ENCODE results near the gene CDH2.
A peak's percentile ranks its signal among the peaks of the same experiment; 100 is the strongest.

Gene CDH2

DNA sequence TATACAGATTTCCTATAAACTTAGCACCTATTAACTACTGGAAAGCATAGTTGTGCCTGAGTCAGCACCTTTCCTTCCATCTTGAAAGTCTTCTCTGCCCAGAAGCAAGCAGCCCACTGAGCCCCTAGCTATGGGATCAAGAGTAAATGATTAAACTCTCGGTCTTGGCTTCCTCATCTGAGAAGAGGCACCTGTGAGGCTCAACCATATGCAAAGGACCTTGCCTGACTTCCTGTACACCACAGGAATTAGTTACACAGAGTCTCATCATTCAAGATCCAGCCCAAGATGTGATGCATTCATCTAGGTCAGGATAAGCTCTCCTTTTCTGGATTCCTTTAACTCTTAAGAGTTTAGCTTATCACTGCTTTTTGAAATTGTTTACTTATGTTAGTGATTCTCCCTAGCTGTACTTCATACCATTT lies 96.0 kb downstream of the CDH2 start:
- DNase-seq = no peak

DNA sequence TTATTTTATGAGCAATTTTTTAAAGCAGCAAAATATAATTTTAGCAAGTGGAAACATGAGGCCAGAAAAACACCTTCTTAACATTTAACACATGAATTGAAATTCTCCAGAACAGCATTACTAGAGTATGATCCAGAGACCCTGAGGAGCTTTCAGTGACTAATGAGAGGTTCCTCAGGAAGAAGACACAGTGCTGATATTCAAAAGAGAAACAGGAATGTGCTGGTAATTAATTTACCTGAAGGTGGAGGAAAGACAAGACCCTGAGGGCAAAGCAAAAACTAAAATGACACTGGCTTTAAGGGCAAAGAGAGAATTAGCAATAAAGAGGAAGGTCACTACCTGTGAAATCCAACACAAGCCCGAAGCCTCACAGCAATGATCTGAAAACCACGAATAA lies 97.0 kb downstream of the CDH2 start:
- no peak for DNase-seq

DNA sequence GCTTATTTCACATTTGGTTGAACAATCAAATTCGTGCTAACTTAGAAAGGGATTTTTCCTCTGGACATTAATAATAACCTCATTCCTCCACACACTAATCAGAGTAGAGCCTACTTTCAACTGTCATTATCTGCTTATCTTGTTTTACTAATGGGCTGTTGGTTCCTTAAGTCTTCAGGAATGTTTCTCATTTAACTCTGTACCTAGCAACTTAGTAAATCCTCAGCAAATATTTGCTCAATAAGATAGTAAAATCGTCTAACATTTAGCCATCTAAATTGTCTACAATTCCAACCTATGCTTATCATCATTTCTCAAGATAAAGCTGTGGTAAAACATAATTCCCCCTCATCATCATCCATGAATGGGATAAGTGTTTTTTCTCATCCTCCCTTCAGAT lies 98.1 kb downstream of the CDH2 start:
- no peak for DNase-seq

DNA sequence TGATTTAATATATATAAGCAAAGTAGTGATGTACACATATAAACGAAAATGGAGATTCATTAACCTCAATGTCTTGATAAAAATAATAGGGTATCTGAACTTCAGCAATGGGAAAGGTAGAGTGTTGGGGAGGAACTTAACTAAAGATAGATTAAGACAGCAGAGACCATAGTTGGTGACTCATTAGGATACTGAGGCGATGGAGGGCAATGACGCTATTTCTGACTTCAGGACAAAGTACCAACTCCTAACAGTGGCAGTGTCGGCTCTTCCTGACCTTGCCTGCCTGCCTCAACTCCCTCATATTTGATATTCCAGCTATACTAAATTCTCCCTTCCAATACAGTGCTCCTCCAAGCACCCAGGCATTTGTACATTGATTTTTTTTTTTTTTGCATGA lies 98.6 kb downstream of the CDH2 start:
- DNase-seq = no peak

DNA sequence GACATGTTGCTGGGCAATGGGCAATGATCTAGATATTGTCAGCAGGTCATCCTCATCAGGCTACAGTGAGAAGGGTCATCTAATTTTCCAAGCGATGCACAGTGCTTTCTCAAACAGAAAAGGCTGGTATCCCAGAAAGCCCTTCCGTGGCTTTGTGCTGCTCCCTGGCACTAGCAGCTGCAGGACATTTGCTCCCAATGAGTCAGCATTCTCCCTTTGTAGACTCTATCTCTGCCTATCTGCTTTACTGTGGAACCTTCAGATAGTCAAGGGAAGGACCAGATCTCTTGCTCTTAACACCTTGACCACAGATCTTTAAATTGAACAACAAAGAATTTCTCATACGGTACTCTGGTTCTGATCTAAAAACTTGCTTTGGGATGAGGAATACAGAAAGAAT lies 101.4 kb downstream of the CDH2 start:
- no peak for DNase-seq

- no peak for DNase-seq
Measured at GRCh38 chr18:28074076-28074475, 102.9 kb downstream of the CDH2 start.

DNA sequence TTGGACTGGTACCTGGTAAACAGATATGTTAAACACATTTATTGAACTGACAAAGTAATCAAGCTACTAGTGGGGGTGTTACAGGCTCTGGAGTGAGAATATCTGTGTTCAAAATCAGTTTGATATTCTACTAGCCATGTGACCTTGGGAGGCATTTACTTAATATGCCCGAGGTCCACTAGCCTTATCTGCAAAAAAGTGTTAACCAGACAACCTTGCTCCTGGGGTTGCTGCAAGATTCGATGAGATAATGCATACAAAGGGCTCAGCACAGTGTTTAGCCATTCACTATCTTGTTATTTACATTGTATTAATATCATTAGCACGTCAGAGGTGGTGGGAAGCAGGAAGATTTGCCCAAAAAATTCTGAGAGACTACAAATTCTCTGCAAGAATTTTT lies 103.3 kb downstream of the CDH2 start:
- no peak for DNase-seq

GRCh38 chr18:28071199-28071598 lies 105.7 kb downstream of the CDH2 start:
- DNase-seq = peak; percentile 18

- DNase-seq = no peak
Measured at GRCh38 chr18:28068207-28068606, 108.7 kb downstream of the CDH2 start.

DNA sequence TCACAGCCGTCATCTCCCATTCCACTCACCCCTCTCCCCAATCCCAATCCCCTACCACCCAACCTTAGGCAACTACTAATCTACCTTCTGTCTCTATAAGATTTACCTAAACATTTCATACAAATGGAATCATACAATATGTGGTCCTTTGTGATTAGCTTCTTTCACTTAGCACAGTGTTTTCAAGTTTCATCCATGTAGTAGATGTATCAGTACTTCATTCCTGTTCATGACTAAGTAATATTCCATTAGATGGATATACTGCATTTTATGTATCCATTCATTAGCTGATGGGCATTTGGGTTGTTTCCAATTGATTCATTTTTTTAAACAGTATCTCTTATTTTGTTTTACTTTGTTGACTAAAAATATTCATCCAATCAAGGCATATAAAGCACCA lies 109.6 kb downstream of the CDH2 start:
- DNase-seq = no peak

DNA sequence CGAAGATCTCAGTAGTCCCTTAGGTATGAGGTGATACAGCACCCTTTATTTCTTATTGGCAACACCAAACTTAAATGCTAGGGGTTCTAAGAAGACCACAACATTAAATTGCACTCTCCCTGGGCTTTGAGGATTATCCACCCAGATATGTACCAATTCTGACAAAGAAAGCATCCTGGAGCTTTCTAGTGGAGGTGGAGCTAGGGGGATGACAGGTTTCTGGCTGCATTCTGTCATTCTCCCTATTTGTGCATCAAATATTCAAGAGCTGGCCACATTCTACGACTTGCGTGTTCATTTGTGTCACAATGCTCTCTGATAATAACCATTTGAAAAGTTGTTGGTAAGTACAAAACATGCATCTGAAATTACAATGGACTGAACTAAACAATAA lies 111.1 kb downstream of the CDH2 start:
- no peak for DNase-seq

DNA sequence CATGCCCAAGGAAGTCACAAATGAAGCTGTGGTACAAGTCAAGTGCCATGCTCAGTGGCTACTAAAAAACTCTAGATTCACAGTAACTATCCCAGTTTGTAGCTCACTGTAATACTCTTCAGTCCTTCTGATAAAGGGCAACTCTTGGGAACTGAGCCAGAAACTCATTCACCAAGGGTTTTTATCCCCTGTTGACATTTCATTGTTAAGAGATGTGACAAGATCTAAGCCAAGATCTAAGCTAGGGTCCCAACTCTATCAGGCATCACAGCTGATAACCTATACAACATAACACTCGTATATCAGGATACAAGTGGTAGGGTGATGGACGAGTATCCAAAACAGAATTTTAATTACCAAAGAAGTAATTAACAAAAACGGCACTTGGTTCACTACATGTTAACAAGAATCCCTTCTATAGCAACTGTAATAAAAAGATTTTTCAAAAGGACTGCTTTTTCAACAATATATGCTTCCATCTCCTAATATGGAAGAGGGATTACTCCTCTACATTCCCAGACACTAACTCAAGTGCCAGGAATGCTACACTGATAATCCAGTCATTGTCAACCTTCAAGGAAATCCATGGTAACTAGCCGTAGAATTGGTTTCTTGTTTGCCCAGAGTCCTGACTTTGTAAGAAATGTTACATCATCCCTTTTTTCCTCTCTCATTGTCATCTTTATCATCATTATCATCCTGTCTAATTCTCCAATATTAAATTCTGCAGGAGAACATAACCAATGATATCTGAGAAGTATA lies 111.7 kb downstream of the CDH2 start:
- DNase-seq = no peak

GRCh38 chr18:28063926-28064325 lies 113.0 kb downstream of the CDH2 start:
- no peak for DNase-seq

DNA sequence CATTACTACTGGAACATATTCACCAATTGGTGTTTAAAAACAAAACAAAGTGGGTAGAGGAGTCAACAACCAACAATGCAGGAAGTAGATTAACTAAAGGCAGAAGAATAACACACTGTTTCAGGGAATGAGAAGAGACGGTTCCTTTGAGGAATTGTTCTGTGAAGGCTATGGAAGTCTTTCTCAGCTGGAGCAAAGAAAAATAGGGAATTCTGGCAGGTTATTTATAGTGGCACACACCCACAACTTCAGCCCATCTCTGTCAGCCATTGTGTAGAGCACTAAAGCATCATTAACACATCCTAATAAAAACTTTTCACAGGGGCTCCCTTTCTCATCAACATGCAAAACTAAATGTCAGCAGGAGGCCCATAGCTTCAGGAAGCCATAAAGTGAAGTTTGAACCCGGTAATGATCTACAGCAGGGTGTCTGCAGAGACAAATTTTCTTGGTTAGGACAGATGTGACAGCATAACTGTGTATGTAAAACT lies 113.6 kb downstream of the CDH2 start:
- DNase-seq = no peak

DNA sequence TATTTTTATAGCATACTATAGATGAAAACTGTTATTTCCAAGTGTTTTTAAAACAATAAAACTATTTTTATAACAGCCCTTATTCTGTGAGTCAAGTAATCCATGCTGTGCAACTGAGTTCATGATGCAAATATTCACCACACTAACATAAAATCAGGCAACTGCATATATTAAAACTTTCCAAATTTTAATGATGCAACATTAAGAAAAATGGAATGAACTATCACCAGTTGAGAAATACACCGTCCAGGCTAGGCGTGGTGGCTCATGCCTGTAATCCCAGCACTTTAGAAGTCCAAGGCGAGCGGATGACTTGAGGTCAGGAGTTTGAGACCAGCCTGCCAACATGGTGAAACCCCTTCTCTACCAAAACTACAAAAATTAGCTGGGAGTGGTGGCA lies 114.5 kb downstream of the CDH2 start:
- no peak for DNase-seq

- DNase-seq = no peak
Measured at GRCh38 chr18:28059861-28060260, 117.1 kb downstream of the CDH2 start.

DNA sequence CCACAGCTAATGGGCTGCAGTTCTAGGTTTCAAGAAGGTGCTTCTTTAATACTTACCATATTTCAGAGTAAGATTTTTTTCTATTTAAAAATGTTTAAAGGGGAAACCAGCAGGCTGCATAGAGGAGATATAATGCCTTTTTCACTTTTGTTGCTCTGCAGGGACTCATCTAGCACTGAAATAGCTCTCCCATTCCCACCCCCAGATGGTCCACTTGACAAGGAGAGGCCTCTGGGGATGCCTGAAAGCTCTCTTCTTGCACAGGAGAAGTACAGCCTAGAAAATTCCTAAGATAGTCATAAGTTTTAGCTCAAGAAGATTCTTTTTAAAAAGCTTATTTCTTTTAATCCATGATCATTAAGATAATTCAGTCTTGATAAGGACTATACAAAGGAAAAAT lies 126.4 kb downstream of the CDH2 start:
- no peak for DNase-seq

- no peak for DNase-seq
Measured at GRCh38 chr18:28048612-28049011, 128.3 kb downstream of the CDH2 start.

DNA sequence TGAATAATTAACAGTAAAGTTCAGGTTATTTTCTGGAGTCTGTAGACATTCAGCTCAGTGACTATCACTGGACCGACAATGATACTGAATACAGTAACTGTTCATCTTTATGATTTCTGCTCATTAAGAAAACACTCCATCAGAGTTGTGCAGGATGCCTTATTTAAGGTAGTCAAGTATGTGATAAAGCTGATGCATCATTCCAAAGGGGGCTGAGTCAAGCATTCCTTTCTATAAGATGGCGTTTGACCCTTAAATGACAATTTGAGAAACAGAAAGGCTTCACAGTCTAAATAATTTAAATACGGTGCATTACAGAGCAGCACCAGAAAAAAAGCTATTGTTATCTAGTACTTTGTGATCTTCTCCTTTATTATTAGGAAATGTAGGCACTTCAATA lies 131.1 kb downstream of the CDH2 start:
- no peak for DNase-seq

DNA sequence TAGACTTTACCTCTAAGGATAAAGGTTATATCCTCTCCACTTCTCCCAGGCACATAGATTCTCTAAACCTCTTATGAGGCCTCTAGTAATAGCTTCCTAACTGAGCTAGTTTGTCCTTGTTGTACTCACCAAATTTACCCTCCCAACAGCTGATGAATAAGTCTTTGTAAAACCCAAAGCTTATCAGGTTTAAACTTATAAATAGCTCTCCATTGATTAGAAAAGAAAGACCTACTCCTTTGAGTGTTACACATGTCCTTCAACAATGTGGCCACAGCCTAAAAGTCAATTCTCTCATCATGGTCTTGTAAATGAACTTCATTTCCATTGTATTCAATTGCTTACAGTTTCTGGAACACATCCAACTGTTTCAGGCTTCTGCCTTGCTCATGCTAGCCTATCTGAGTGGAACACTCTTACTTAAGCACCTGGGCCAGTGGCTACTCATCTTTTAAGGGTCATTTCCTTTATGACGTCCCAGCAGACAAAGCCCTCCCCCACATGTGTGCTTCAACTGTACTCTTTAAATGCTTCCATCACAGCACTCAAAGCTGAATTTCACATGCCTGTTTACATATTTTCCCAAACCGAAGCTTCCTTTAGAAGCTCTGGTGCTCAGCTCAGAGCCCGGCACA lies 131.6 kb downstream of the CDH2 start:
- peak; percentile 25 for DNase-seq

DNA sequence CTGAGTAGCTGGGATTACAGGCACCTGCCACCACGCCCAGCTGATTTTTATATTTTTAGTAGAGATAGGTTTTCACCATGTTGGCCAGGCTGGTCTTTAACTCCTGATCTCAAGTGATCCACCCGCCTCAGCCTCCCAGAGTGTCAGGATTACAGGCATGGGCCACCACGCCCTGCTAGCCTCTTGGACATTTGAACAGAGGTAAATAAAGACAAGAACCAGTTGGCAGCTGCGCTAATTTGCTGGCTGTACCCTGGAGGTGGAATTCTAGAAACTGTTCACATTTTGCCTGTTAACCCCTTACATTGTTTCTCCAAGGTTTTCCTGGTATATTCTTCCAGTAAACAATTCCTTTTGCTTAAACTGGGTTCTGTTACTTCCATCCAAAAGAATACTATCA lies 132.9 kb downstream of the CDH2 start:
- DNase-seq = no peak

DNA sequence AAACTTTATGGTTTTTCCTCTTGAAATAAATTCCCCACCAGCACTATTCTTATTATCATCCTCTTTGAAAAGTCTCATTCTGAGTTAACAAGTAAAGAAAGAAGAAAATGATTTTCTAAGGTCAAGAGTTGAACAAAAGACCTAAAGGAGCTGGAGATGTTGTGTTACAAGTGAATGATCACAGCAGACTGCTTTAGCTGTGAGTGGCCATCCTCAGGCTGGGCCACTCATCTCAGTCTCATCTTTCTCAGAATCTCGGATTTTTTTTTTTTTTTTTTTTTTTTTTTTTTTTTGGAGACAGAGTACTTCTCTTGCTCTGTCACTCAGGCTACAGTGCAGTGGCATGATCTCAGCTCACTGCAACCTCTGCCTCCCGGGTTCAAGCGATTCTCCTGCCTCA lies 133.3 kb downstream of the CDH2 start:
- DNase-seq = no peak

DNA sequence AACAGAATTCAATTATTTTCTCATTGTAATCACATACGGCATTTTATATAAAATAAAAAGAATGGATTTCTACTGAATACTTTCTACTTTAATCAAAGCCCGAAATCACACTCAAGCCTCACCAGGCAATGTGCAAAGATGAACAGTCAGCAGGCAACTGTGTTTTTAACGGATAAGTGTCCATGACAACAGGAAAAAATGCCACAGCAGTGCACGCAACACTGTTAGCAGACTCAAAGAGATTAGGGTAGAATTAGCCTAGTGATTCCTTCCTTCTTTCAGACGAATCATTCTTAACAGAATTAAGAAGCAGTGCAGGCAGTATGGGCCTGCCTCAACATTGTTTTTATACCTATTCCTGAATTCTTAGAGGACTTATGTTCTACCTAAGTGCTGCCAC lies 135.6 kb downstream of the CDH2 start:
- DNase-seq = peak; percentile 12

DNA sequence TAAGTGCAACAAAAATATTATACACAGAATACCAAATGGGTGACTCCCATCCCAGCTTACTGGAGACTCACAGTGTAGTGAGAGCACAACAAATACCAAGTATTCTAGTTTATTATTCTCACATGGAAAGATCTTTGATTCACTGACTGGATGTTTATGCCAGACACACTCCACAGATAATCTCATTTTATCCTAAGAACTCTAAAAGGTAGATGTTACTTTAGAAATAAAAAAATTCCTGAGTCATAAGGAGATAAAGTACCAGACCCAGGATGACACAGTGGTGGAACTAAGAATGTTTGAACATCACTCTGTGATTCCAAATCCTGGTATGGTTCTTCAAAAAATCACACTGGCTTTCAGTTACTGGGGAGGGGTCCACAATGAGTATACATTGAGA lies 136.2 kb downstream of the CDH2 start:
- DNase-seq = no peak

GRCh38 chr18:28040211-28040610 lies 136.7 kb downstream of the CDH2 start:
- no peak for DNase-seq
